Left ventricle myocardium inferior (tissue), 1 donor: ENCODE measurements around the gene CFAP91. TPM values are rescaled to one million over a fixed set of nuclear protein-coding genes. Genes with fewer than 3 reads are reported as not detected.

Experiments
- DNase-seq: peaks from one replicate; pipeline ENCODE4 v3.0.0-alpha.2; 2020
- H3K27ac ChIP-seq: fragments of 200-600 bp; replicated peaks from 2 replicates; pipeline ENCODE4 v1.8.0; 2021
- H3K27me3 ChIP-seq: fragments of 200-600 bp; 2 replicates; pipeline ENCODE4 v1.8.0; 2021; ENCODE audit warnings: low read depth
- H3K36me3 ChIP-seq: fragments of 200-600 bp; 2 replicates; pipeline ENCODE4 v1.8.0; 2021
- H3K4me1 ChIP-seq: fragments of 200-600 bp; 2 replicates; pipeline ENCODE4 v1.8.0; 2021
- H3K4me3 ChIP-seq: fragments of 200-600 bp; 2 replicates; pipeline ENCODE4 v1.8.0; 2021; ENCODE audit warnings: mild to moderate bottlenecking, moderate library complexity
- H3K9me3 ChIP-seq: fragments of 200-600 bp; replicated peaks from 2 replicates; pipeline ENCODE4 v1.8.0; 2021
- CTCF ChIP-seq: fragments of 200-600 bp; IDR thresholded peaks from 2 replicates; pipeline ENCODE4 v1.8.0; 2021; ENCODE audit warnings: antibody characterized with exemption, mild to moderate bottlenecking, borderline replicate concordance
- intact Hi-C: fragments of 100-400 bp; cut with micrococcal nuclease; formaldehyde crosslinking; loops from one replicate; pipeline ENCODE4 v1.11.0; 2022
- total RNA-seq: library from RNA; stranded (reverse); fragmentation: NEBNext Ultra II Directional; extraction: Animal tissue kit (Norgen Biotek cat#: 25700); gene quantifications from one replicate; pipeline ENCODE4 v1.2.1, GENCODE V29; 2021
- donor health status: DM: no; HTN: yes; CAD: no; lungs with severe emphysema.

Gene CFAP91
- total RNA-seq, 1 donor from 2014 or later = 0.44 TPM

DNA sequence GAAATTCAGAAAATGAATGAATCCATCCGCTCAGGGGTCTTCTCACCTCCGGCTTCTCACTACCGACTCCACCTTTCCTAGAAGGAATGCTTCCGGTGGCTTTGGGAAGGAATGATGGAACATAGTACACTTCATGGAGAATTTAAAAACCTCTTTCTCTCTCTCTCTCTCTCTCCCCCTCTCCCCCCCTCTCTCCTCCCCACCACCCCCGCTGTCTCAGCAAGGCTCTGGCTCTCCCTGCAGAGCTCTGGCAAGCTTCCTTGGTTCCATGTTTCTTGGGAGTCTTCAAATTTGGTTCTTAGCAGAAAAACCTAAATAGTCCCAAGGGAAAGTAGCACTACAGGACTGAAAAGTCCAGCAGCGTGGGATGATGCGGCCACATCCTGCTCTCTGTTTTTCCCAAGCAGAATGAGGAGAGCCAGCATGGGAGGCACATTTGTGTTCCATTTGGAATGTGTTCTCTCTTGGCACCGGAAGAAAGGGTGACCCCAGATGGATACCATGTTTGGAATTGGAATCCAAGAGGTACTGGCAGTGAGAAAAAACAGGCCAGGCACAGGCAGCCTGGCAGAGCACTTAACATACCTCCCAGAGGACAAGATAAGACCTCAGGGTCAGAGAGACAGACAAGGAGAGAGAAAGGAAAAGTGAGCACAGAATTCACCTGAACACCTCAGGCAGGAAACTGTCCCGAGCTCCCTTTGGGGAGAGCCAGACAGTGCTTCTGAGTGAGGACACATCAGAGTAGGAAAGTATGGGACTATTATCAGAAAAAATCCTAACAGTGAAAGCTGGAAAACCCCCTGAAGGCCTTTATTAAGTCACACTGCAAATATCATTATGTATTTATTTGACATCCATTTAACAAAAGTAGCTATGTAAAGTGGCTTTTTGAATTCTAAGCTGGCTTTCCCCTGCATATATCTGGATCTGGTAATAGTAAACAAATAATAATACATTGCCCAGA lies 42.1 kb upstream of the CFAP91 start, which contains the start of gene POPDC2:
POPDC2 (minus strand) TSS at position 116 of the 967 bp plus-strand sequence. CDS start 166 bp downstream, outside the sequence.
- DNase-seq = peak; percentile 32
- Histone ChIP-seq H3K27me3 (no peaks in the 10 kb centered on the region), H3K36me3 (peaks cover 35% of the 10 kb centered on the region), H3K27ac (peak within 1 kb of the TSS; percentile 94), H3K4me1 (peaks cover 72% of the 10 kb centered on the region), H3K4me3 (peak within 1 kb of the TSS; percentile 71), H3K9me3 (no peaks in the 10 kb centered on the region)
- TF ChIP-seq CTCF = no peak
- intact Hi-C loops = no loop called here

- no peaks in the 10 kb centered on the region for H3K9me3 ChIP-seq
- TF ChIP-seq CTCF = peak; percentile 22
- H3K27me3 ChIP-seq = no peaks in the 10 kb centered on the region
- peaks cover 16% of the 10 kb centered on the region for H3K36me3 ChIP-seq
- peak overlapping the region; percentile 45 for H3K4me3 ChIP-seq
- intact Hi-C loops = no loop called here
- H3K27ac ChIP-seq = peak overlapping the region; percentile 94
- DNase-seq = no peak
- peaks cover 80% of the 10 kb centered on the region for H3K4me1 ChIP-seq
These were observed 40.0 kb upstream of the CFAP91 start for GRCh38 chr3:119662604-119663373.

GRCh38 chr3:119663885-119664284 lies 38.9 kb upstream of the CFAP91 start:
- no peak for TF ChIP-seq CTCF
- Histone ChIP-seq H3K27me3 (no peaks in the 10 kb centered on the region), H3K27ac (peak overlapping the region; percentile 94), H3K36me3 (peaks cover 16% of the 10 kb centered on the region), H3K4me1 (peaks cover 88% of the 10 kb centered on the region), H3K4me3 (no peak overlapping the region), H3K9me3 (no peaks in the 10 kb centered on the region)
- intact Hi-C loops = no loop called here
- no peak for DNase-seq

- intact Hi-C loops = no loop called here
- Histone ChIP-seq H3K27me3 (no peaks in the 10 kb centered on the region), H3K4me3 (no peak overlapping the region), H3K4me1 (peaks cover 89% of the 10 kb centered on the region), H3K9me3 (no peaks in the 10 kb centered on the region), H3K36me3 (peaks cover 21% of the 10 kb centered on the region), H3K27ac (peak overlapping the region; percentile 94)
- DNase-seq = no peak
- TF ChIP-seq CTCF = no peak
These were observed 38.5 kb upstream of the CFAP91 start for GRCh38 chr3:119664370-119664769.

GRCh38 chr3:119664850-119665379 lies 37.9 kb upstream of the CFAP91 start:
- Histone ChIP-seq H3K9me3 (no peaks in the 10 kb centered on the region), H3K36me3 (peaks cover 21% of the 10 kb centered on the region), H3K27me3 (no peaks in the 10 kb centered on the region), H3K27ac (peak overlapping the region; percentile 94), H3K4me1 (peaks cover 89% of the 10 kb centered on the region), H3K4me3 (no peak overlapping the region)
- no peak for DNase-seq
- intact Hi-C loops = no loop called here
- no peak for TF ChIP-seq CTCF
